Amygdala (tissue), 56 donors: ENCODE data around the gene PXMP2.

Experiments
- DNase-seq, 56 donors: peaks; one replicate each; lab custom pipeline; 2025; lab: John Stamatoyannopoulos, UW

PXMP2 gene

DNA sequence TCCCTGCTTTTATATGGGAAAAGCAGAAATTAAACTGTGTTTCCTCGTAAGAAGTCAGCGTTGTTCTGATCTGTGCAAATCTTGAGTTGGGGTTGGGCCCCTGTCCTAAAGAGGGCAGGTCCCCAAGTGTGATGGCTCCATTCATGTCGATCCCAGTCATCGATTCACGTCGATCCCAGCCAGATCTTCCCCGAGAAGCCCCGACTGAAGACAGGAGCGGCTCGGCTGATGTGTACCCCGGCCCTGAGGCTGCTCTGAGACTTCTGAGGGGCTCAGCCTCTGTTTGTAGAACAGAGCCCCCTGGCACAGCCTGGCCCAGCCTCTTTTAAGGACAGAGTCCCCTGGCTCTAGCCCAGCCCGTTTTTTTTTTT, 32.6 kb downstream of the PXMP2 start:
- no peak for DNase-seq

- DNase-seq: no peak
Observed at GRCh38 chr12:132720606-132721345, 33.4 kb downstream of the PXMP2 start.

- DNase-seq: no peak
Observed at GRCh38 chr12:132723015-132723763, 35.8 kb downstream of the PXMP2 start.

DNA sequence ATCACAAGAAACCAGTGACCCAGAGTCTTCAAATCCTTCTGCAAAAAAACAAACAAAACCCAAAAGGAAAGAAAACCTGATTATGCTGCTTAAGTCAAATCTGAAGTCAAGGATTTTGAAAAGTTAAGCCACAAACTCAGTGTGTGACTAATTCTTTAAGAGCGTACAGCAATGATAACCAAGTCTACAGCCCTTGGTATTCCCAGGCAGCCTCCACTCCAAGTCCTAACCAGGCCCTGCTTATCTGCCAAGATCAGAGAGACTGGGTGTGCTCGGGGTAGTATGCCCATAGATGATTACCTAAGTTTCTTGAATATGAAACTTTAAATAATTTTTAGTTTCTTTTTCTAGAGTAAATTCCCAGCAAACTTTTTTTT, 36.4 kb downstream of the PXMP2 start:
- no peak for DNase-seq

- no peak for DNase-seq
Observed at GRCh38 chr12:132724506-132725241, 37.3 kb downstream of the PXMP2 start.

- DNase-seq: no peak
Observed at GRCh38 chr12:132726386-132726785, 39.0 kb downstream of the PXMP2 start.

GRCh38 chr12:132727091-132727794, 39.9 kb downstream of the PXMP2 start:
- DNase-seq: no peak

- no peak for DNase-seq
Observed at GRCh38 chr12:132728502-132728901, 41.1 kb downstream of the PXMP2 start.

DNA sequence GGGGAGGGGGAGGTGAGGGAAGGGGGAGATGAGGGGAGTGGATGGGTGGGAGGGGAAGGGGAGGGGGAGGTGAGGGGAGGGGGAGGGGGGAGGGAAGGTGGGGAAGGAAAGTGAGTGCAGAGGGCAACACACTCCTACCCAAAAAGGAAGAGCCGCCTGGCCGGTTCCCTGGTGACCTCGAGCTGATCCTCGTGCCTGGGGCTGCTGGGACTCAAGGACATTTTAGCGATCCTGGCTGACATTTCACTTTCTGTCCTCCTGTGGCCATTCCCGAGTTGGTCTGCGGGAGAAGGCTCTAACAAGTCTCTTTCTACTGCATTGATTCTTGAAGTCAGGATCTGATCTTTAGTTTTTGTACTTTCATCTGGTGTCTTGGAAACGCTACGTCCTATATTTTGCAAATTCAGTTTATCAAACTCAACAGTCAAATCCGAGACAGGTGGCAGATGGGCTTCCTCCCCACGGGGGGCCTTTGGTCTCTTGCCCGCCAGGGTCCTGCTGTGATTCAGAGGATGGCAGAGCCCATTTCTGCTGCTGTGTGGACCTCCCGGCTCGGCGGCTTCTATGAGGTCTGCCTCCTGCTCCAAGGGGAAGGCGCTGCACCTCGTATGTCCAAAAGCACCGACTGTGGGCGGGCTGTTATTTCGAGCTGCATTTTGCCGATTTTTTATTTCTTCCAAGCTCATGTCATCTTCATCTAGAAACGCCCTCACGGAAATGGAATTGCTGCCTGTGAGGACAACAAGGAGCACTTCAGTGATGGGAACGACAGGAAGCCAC, 42.3 kb downstream of the PXMP2 start:
- DNase-seq: peak in 16 of 56 donors; percentile 3 to 45 (median 22)

DNA sequence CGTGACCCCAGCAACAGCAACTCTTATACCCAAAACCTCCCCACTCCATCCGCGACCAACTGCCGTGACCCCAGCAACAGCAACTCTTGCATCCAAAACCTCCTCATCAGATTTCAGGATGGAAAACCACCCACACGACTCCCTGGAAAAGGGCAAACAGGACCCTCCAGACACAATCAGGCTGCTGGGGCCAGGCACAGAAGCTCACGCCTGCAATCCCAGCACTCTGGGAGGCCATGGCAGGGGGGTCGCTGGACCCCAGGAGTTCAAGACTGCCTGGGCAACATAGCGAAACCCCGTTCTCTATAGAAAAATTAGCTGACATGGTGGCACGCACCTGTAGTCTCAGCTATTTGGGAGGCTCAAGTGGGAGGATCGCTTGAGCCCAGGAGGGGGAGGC, 43.0 kb downstream of the PXMP2 start:
- no peak for DNase-seq

- no peak for DNase-seq
Observed at GRCh38 chr12:132731574-132731973, 44.2 kb downstream of the PXMP2 start.

GRCh38 chr12:132734206-132734605, 46.8 kb downstream of the PXMP2 start:
- no peak for DNase-seq

DNA sequence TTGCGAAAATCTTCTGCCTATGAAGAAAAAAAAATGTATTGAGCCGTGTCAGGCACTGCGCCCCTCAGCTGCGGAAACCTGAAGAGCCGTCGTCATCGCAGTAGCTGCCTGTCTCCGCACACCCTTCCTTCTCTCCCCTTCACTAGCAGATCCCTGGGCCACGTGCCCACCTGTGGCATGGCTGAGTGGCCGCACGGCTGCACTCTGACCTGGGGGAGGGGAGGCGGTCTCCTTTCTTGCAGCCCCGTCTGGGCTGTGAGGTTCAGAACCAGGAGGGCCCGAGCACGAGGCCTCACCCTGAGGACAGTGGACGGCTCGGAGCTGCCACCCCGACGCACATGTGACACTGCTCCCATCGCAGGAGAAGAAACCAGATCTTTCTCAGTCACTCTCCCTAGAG, 48.1 kb downstream of the PXMP2 start:
- DNase-seq: no peak

DNA sequence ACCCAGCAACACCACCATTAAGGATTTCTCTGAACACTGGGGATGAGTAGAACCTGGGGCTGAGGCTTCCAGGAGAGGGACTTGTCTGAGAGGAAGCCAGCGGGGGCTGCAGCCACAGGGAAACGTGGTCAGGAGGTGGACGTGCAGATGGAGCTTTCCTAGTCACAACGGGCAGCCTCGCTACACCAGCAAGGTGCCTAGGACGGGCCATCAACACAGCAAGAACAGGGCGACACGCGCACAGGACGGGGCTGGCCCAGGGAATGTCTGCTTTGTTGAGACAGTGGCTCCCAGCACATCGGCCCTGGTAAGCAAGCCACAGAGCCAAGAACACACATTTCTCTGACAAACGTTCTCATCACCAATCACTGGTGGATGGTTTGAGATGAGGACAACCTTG, 49.0 kb downstream of the PXMP2 start:
- no peak for DNase-seq

DNA sequence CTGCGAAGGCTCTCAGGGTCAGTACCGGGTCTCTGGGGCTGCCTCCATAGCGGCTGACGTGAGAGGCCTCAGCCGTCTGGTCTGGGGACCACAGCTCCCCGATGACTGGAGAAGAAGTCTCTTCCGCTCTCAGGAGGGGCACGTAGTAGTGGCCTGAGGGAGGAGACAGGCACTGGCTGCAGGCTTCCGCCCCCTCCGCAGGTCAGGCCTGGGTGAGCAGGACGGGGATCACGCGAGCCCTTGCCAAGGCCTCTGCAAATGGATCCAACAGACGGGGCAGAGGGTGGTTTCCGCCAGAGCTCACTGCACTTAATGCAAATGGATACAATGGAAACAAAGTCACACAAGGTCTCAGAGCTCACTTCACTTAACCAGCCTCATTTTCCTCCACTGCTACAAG, 49.5 kb downstream of the PXMP2 start:
- DNase-seq: no peak

DNA sequence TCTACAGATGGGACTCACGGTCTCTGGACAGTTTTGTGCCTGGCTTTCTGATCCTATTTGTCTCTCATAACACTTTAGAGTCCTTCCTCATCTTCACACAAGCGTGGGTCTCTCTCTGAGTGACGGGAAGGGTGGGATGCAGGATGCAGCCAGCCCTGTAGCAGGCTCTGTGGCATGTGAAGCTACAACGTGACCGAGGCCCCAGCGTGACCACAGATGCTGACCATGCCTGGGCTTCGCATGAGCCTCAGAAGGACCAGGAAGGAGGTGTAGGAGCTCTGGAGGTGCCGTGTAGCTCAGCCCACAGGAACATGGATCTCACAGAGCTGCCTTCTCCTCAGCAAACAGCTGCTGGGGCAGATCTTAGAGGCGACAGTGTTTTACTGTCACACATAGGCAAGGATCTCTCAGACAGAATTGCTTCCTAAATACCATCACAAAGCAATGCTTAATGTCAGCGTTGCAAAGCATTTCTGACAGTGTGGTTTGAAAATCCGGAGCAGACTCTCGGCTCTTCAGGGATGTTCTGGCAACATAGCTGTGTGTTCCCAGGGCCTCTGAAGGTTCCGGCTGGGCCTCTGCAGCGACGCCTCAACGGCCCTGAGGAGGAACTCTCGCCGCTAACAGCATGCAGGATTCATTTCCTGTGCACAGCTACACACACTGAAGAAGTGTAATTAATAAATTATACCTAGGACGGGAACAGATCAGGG, 52.4 kb downstream of the PXMP2 start:
- DNase-seq: no peak

- no peak for DNase-seq
Observed at GRCh38 chr12:132740313-132740646, 52.9 kb downstream of the PXMP2 start.

- no peak for DNase-seq
Observed at GRCh38 chr12:132740652-132741051, 53.3 kb downstream of the PXMP2 start.

DNA sequence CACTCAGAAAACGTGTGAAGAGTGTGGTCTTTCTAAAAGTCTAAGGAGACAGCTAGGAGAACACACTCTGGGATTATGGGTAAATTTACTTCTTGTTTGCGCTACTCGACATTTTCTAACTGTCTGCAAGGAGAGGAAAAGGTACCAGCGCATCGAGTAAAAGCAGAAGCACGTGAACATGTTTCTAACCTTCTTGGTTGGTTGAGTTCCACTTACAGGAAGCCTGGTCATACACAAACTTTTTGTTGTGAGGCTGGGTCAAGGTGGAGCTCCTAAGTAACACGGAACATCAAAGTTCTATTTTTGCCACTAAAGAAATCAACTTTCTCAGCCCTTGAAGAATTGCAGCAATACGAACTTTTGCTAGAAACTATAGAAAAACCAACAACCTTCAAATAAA, 54.2 kb downstream of the PXMP2 start:
- no peak for DNase-seq

DNA sequence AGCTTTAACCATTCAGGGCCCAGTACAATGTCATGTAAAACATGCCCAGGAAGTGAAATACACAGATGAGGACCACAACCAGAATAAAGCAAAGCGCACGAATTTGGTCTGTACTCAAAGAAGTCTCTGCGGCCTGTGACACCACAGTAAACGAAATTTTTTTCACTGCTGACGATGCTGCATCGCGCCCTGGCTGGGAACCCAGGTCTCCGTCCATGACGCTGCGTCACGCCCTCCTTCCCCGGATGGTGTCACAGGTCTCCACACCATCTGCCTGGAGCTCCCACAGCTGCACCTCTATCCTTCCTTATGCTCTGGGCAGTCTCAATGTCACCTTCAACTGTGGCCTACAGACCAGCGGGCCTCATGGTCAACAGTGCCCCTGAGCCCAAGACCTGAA, 56.4 kb downstream of the PXMP2 start:
- DNase-seq: no peak
